DMS53 treated with DMSO at 0.1 percent for 48 hours (cell line): ENCODE data around the gene KRTAP1-3.
"Not testable (repeated sequence)": the region's sequence is repeated elsewhere in the genome, so short reads cannot be mapped to it uniquely, and the experiment has no call there.

Experiments used
- DNase-seq: peaks from one replicate; lab custom pipeline; 2025; ENCODE audit not compliant: unreplicated experiment; lab: John Stamatoyannopoulos, UW

Gene KRTAP1-3

GRCh38 chr17:41054556-41054955 is 19.9 kb upstream of the KRTAP1-3 start:
- not testable (repeated sequence) for DNase-seq

- no peak for DNase-seq
Observed at GRCh38 chr17:41054025-41054424, 19.4 kb upstream of the KRTAP1-3 start.

GRCh38 chr17:41052566-41052965 is 17.9 kb upstream of the KRTAP1-3 start:
- no peak for DNase-seq

- DNase-seq = no peak
Observed at GRCh38 chr17:41049110-41049509, 14.4 kb upstream of the KRTAP1-3 start.

GRCh38 chr17:41048441-41048840 is 13.8 kb upstream of the KRTAP1-3 start:
- no peak for DNase-seq

GRCh38 chr17:41046735-41047465 is 12.2 kb upstream of the KRTAP1-3 start, which contains the start of gene KRTAP2-1:
Gene KRTAP2-1 (minus strand): TSS chr17:41047316. CDS start chr17:41047267, 49 bp downstream.
- not testable (repeated sequence) for DNase-seq

- no peak for DNase-seq
Observed at GRCh38 chr17:41042953-41043352, 8.3 kb upstream of the KRTAP1-3 start.

GRCh38 chr17:41040783-41041571 is 6.3 kb upstream of the KRTAP1-3 start, which contains the start of gene KRTAP1-1:
Gene KRTAP1-1 (minus strand): TSS chr17:41041450. CDS start chr17:41041397, 53 bp downstream.
- DNase-seq = not testable (repeated sequence)

- no peak for DNase-seq
Observed at GRCh38 chr17:41037853-41038350, 3.2 kb upstream of the KRTAP1-3 start.

GRCh38 chr17:41029633-41030245 is 4.9 kb downstream of the KRTAP1-3 start, which contains the start of gene KRTAP1-4:
Gene KRTAP1-4 (minus strand): TSS chr17:41030195. CDS start chr17:41030078, 117 bp downstream.
- DNase-seq = no peak

- DNase-seq = no peak
Observed at GRCh38 chr17:41026715-41027471, 7.8 kb downstream of the KRTAP1-3 start, which contains the start of gene KRTAP1-5. Gene KRTAP1-5 (minus strand): TSS chr17:41027208. CDS start chr17:41027155, 53 bp downstream.

- DNase-seq = no peak
Observed at GRCh38 chr17:41024697-41025096, 10.0 kb downstream of the KRTAP1-3 start.

GRCh38 chr17:41020336-41020735 is 14.3 kb downstream of the KRTAP1-3 start:
- DNase-seq = peak; percentile 67

GRCh38 chr17:41019415-41019814 is 15.3 kb downstream of the KRTAP1-3 start:
- DNase-seq = no peak

GRCh38 chr17:41018541-41018940 is 16.1 kb downstream of the KRTAP1-3 start:
- no peak for DNase-seq

- DNase-seq = no peak
Observed at GRCh38 chr17:41016578-41017215, 18.0 kb downstream of the KRTAP1-3 start.

GRCh38 chr17:41015454-41015853 is 19.2 kb downstream of the KRTAP1-3 start:
- no peak for DNase-seq

- DNase-seq = no peak
Observed at GRCh38 chr17:41013606-41014005, 21.1 kb downstream of the KRTAP1-3 start.

- DNase-seq = no peak
Observed at GRCh38 chr17:41013181-41013580, 21.5 kb downstream of the KRTAP1-3 start.
